A549 (cell line): ENCODE results near the gene NSUN5. TPM values are rescaled to one million over a fixed set of nuclear protein-coding genes. Genes with fewer than 3 reads are reported as not detected.

ENCODE experiments used
- ATAC-seq, 2 experiments: fragments of 200-7000 bp in 1 of 2; fragments of >200 bp in 1 of 2; cut with Nextera tagmentation in 1 of 2; cut with Tn5 transposase in 1 of 2; 3 replicates each; pipeline versions ENCODE4 v1.8.0 to v1.9.1; 2018 to 2020; ENCODE audit warnings: mild to moderate bottlenecking in 1 of 2, moderate library complexity in 1 of 2
- CTCF ChIA-PET: fragments of 300-600 bp; sonication (Branson Sonifier 250); formaldehyde crosslinking; extraction: SDS; loops from one replicate; lab custom pipeline; 2021; ENCODE audit warnings: antibody characterized with exemption, inconsistent platforms; lab: Yijun Ruan, JAX
- POLR2A ChIA-PET: fragments of 350-600 bp; formaldehyde crosslinking; extraction: SDS; loops from one replicate; lab custom pipeline; 2021; ENCODE audit warnings: antibody characterized with exemption, inconsistent platforms; lab: Yijun Ruan, JAX
- DNase-seq, 2 experiments: peaks; one replicate each; pipeline versions ENCODE4 v3.0.0 to v3.0.0-alpha.2; 2011 to 2016; ENCODE audit warnings: low read depth in 1 of 2, low spot score in 1 of 2
- FAIRE-seq: peaks from 2 replicates; lab custom pipeline; 2011; peaks lifted over from hg19 to GRCh38; lab: Jason Lieb, UNC
- H3K27ac ChIP-seq, 2 experiments: fragments of >200 bp; sonication (Bioruptor Twin); formaldehyde crosslinking; 3 replicates each; pipeline ENCODE4 v1.5.1; 2016 to 2017
- H3K4me1 ChIP-seq: fragments of >200 bp; sonication (Bioruptor Twin); formaldehyde crosslinking; 3 replicates; pipeline ENCODE4 v1.6.1; 2016
- H3K4me2 ChIP-seq: fragments of >200 bp; sonication (Bioruptor Twin); formaldehyde crosslinking; 3 replicates; pipeline ENCODE4 v1.6.1; 2016
- H3K4me3 ChIP-seq: fragments of >200 bp; sonication (Bioruptor Twin); formaldehyde crosslinking; 3 replicates; pipeline ENCODE4 v1.5.1; 2016
- H3K9me3 ChIP-seq: fragments of >200 bp; sonication (Bioruptor Twin); formaldehyde crosslinking; 3 replicates; pipeline ENCODE4 v1.6.1; 2016
- CHD2 ChIP-seq: fragments of 150-350 bp; IDR thresholded peaks from 2 replicates; pipeline ENCODE4 v1.6.1; 2014; ENCODE audit warnings: low read length; ENCODE audit not compliant: partially characterized antibody
- FOSL2 ChIP-seq, 2 experiments: fragments of 450-650 bp in 1 of 2; fragments of >200 bp in 1 of 2; sonication (Bioruptor Twin) in 1 of 2; formaldehyde crosslinking; IDR thresholded peaks; 2 replicates each; pipeline versions ENCODE4 v1.5.0 to v1.6.1; 2016 to 2020; ENCODE audit warnings: mild to moderate bottlenecking in 1 of 2, moderate library complexity in 1 of 2
- HOXA7 ChIP-seq: fragments of 250-450 bp; sonication (Bioruptor Pico); IDR thresholded peaks from 2 replicates; pipeline ENCODE4 v1.5.0; 2020; ENCODE audit warnings: mild to moderate bottlenecking, moderate library complexity
- HOXB5 ChIP-seq: fragments of 250-450 bp; sonication (Bioruptor Pico); IDR thresholded peaks from 2 replicates; pipeline ENCODE4 v1.5.0; 2020; ENCODE audit warnings: mild to moderate bottlenecking, moderate library complexity
- MAFK ChIP-seq: fragments of 450-650 bp; IDR thresholded peaks from 2 replicates; pipeline ENCODE4 v1.6.1; 2014; ENCODE audit not compliant: partially characterized antibody
- NFE2L2 ChIP-seq: fragments of 150-350 bp; conservative IDR thresholded peaks from 2 replicates; pipeline ENCODE4 v1.6.1; 2014; ENCODE audit warnings: low read length
- POLR2A ChIP-seq: IDR thresholded peaks from 2 replicates; pipeline ENCODE4 v1.6.1; 2012; ENCODE audit warnings: mild to moderate bottlenecking, low read length
- RAD21 ChIP-seq, 2 experiments: fragments of >200 bp in 1 of 2; sonication (Bioruptor Twin) in 1 of 2; formaldehyde crosslinking in 1 of 2; IDR thresholded peaks in 1 of 2; conservative IDR thresholded peaks in 1 of 2; 2 replicates in 1 of 2; 3 replicates in 1 of 2; pipeline ENCODE4 v1.6.1; 2012 to 2018; ENCODE audit warnings: inconsistent platforms in 1 of 2
- ZC3H11A ChIP-seq: fragments of 450-650 bp; IDR thresholded peaks from 2 replicates; pipeline ENCODE4 v1.6.1; 2014; ENCODE audit warnings: antibody characterized with exemption, mild to moderate bottlenecking
- WGBS: methylation state at CpG from one replicate; pipeline ENCODE4 v1.1.6; 2017; ENCODE audit errors: missing lambda C conversion rate; 5-methylcytosine and 5-hydroxymethylcytosine counted together
- polyA plus RNA-seq, 4 experiments: library from polyadenylated mRNA; depleted of rRNA in 3 of 4; stranded (reverse); fragments of >200 nt; fragmentation: RNase III in 1 of 4; extraction: RNeasy Plus Mini Kit Qiagen cat#74134 plus additional on column Dnase treatment in 1 of 4; gene quantifications; 2 replicates in 3 of 4; 3 replicates in 1 of 4; pipeline ENCODE4 v1.2.3, GENCODE V29; 2011 to 2017
- TF ChIP-seq, protein P1 (sequence below): IDR thresholded peaks from 2 replicates; pipeline ENCODE4 v1.6.1; 2012; ENCODE audit warnings: low read depth, borderline replicate concordance
- TF ChIP-seq, protein P2 (sequence below): fragments of >200 bp; sonication (Bioruptor Twin); formaldehyde crosslinking; IDR thresholded peaks from 2 replicates; pipeline ENCODE4 v1.6.1; 2016
- TF ChIP-seq, protein P3 (sequence below): IDR thresholded peaks from 2 replicates; pipeline ENCODE4 v1.6.1; 2012
- TF ChIP-seq, protein P4 (sequence below): fragments of 150-350 bp; IDR thresholded peaks from 2 replicates; pipeline ENCODE4 v1.6.1; 2014; ENCODE audit warnings: low read depth, mild to moderate bottlenecking, low read length
- TF ChIP-seq, protein P5 (sequence below): fragments of 250-450 bp; sonication (Bioruptor Pico); IDR thresholded peaks from 2 replicates; pipeline ENCODE4 v1.5.0; 2020; ENCODE audit warnings: low read depth, mild to moderate bottlenecking, moderate library complexity
- TF ChIP-seq, protein P6 (sequence below): fragments of >200 bp; sonication (Bioruptor Twin); formaldehyde crosslinking; IDR thresholded peaks from 3 replicates; pipeline ENCODE4 v1.6.1; 2016

Gene NSUN5
- polyA plus RNA-seq, 2 of the 4 experiments (the other 2 are of a cell fraction) = 38.3 to 38.9 TPM

DNA sequence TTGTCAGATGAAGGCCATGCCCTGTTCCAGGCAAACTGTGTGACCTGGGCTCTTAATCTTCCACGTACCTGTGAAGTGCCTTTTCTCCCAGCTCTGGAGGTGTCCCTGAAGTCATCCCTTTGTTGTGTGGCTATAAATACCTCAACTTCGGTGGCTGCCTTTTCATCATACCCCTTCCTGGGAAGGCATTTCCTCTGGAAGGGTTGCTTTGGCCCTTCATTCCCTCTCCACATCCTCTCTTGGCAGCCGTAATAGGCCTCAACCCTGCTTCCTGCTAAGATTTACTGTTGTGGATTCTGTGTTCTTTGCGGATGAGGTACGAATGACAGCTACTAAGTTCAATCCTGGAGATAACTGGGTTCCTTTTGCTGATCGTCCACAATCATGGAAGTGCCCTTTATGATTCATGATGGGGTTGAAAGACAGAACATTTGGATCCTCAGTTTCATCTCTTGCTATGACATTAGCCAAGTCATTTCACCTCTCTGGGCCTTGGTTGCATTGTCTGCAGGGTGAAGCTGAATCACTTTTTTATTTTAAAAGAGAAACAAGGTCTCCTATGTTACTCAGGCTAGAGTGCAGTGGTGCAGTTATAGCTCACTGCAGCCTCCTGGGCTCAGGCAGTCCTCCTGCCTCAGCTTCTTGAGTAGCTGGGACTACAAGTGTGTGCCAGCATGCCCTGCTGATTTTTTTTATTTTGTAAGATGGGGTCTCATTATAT, 43.0 kb upstream of the NSUN5 start:
- no peak for FAIRE-seq

DNA sequence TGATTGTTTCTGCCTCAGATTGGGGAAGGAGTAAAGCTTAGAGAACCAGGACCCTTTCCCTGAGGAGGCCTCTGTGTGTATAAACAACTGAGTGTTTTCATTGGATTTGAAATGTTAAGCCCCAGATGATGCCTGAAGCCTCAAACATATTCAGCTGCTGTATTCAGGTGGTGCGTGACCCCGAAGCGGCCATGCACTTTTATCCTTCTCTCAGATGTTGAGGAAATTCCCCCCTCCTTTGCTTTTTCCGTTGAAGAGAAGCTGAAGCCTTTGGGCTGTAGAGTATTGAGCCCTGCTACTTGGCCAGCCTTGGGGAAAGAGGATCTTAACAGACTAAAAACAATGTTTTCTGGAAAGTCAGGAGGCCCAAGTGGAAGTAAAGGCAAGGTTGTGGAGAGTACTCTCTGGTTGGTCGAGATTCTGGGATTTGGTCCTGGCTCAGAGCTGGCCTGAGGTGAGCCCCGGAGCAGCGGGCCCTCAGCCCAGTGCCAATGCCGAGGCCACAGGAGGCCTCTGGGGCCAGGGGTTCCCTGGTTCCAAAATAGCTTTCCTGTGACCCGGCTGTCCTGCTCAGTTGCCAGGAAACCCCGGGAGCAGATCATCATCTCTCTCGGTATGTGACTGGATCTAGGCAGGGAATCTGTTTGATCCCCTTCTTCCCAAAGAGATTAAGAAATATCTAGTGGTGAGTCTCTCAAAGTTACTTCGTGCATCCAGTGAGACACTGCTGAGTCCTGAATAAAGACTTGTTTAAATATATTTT, 41.9 kb upstream of the NSUN5 start:
- no peak for DNase-seq
- Histone ChIP-seq H3K4me2 (no peak overlapping the region), H3K4me1 (no peaks in the 10 kb centered on the region), H3K27ac (no peak overlapping the region), H3K9me3 (no peaks in the 10 kb centered on the region), H3K4me3 (no peak overlapping the region)
- FAIRE-seq = no peak
- ATAC-seq = no peak
- TF ChIP-seq POLR2A = no peak
- TF ChIP-seq, protein P1, sequence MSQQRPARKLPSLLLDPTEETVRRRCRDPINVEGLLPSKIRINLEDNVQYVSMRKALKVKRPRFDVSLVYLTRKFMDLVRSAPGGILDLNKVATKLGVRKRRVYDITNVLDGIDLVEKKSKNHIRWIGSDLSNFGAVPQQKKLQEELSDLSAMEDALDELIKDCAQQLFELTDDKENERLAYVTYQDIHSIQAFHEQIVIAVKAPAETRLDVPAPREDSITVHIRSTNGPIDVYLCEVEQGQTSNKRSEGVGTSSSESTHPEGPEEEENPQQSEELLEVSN = no peak
- no peak for TF ChIP-seq FOSL2 (IDR thresholded peaks at IDR 0.05)
- no peak for TF ChIP-seq FOSL2 (CRISPR knock-in tag; IDR thresholded peaks at IDR 0.05)
- TF ChIP-seq HOXB5 (CRISPR knock-in tag) = no peak
- TF ChIP-seq ZC3H11A = no peak
- TF ChIP-seq, protein P2, sequence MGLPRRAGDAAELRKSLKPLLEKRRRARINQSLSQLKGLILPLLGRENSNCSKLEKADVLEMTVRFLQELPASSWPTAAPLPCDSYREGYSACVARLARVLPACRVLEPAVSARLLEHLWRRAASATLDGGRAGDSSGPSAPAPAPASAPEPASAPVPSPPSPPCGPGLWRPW = no peak
- TF ChIP-seq, protein P3, sequence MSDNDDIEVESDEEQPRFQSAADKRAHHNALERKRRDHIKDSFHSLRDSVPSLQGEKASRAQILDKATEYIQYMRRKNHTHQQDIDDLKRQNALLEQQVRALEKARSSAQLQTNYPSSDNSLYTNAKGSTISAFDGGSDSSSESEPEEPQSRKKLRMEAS = no peak
- TF ChIP-seq, protein P4, sequence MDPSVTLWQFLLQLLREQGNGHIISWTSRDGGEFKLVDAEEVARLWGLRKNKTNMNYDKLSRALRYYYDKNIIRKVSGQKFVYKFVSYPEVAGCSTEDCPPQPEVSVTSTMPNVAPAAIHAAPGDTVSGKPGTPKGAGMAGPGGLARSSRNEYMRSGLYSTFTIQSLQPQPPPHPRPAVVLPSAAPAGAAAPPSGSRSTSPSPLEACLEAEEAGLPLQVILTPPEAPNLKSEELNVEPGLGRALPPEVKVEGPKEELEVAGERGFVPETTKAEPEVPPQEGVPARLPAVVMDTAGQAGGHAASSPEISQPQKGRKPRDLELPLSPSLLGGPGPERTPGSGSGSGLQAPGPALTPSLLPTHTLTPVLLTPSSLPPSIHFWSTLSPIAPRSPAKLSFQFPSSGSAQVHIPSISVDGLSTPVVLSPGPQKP = no peak
- no peak for TF ChIP-seq HOXA7 (CRISPR knock-in tag)
- TF ChIP-seq, protein P5, sequence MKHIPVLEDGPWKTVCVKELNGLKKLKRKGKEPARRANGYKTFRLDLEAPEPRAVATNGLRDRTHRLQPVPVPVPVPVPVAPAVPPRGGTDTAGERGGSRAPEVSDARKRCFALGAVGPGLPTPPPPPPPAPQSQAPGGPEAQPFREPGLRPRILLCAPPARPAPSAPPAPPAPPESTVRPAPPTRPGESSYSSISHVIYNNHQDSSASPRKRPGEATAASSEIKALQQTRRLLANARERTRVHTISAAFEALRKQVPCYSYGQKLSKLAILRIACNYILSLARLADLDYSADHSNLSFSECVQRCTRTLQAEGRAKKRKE (CRISPR knock-in tag) = no peak
- TF ChIP-seq CHD2 = no peak
- WGBS = 65% methylated on average over 12 of the region's 12 CpGs
- ChIA-PET POLR2A (no interaction called here), CTCF (interaction anchor here (2.5 to 2.7 kb wide), 2 partner anchors 8 to 102 kb away, joined by 8 to 11 read pairs; no protein-coding TSS in a partner anchor)

More for the DNA sequence above, 43.0 kb upstream of the NSUN5 start:
- Histone ChIP-seq H3K4me1 (no peaks in the 10 kb centered on the region), H3K27ac (no peak overlapping the region), H3K4me3 (no peak overlapping the region), H3K4me2 (no peak overlapping the region), H3K9me3 (no peaks in the 10 kb centered on the region)
- 66% methylated on average over 6 of the region's 6 CpGs for WGBS
- no peak for DNase-seq
- CTCF ChIA-PET = interaction anchor here (1.2 to 3.8 kb wide), 3 partner anchors 10 to 100 kb away, joined by 3 to 16 read pairs (median 8); no protein-coding TSS in a partner anchor
- ATAC-seq = no peak
- POLR2A ChIA-PET = no interaction called here
- TF ChIP-seq, protein P6, sequence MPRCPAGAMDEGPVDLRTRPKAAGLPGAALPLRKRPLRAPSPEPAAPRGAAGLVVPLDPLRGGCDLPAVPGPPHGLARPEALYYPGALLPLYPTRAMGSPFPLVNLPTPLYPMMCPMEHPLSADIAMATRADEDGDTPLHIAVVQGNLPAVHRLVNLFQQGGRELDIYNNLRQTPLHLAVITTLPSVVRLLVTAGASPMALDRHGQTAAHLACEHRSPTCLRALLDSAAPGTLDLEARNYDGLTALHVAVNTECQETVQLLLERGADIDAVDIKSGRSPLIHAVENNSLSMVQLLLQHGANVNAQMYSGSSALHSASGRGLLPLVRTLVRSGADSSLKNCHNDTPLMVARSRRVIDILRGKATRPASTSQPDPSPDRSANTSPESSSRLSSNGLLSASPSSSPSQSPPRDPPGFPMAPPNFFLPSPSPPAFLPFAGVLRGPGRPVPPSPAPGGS = no peak
- TF ChIP-seq MAFK (no peak), NFE2L2 (no peak), RAD21 (conservative IDR thresholded peaks at IDR 0.05 in 1 of 2, IDR thresholded peaks at IDR 0.05 in 1 of 2) (no peak)
- TF ChIP-seq, protein P5 (CRISPR knock-in tag) = no peak
